Neural cell (in vitro differentiated cells): Measurements from ENCODE around the gene PHOX2B. TPM values are rescaled to one million over a fixed set of nuclear protein-coding genes. Genes with fewer than 3 reads are reported as not detected.

Experiments
- H2AFZ ChIP-seq: fragments of 200-600, 300-800 bp; sonication (generic), shearing (Covaris generic); 2 replicates; pipeline ENCODE4 v1.6.0; 2014; ENCODE audit warnings: low read depth, mild to moderate bottlenecking, antibody characterized with exemption, low read length, moderate library complexity
- H3F3A ChIP-seq: fragments of 200-600 bp; shearing (Covaris generic); 2 replicates; pipeline ENCODE4 v1.6.1; 2016; ENCODE audit warnings: mild to moderate bottlenecking, moderate library complexity, mixed read lengths, antibody characterized with exemption, low read length; ENCODE audit not compliant: insufficient read depth, poor library complexity, severe bottlenecking
- H3K27ac ChIP-seq: fragments of 200-600, 300-800 bp; sonication (generic), shearing (Covaris generic); 2 replicates; pipeline ENCODE4 v1.5.1; 2014; ENCODE audit warnings: mild to moderate bottlenecking, low read length, moderate library complexity
- H3K27me3 ChIP-seq: fragments of 300-800, 200-600 bp; sonication (generic), shearing (Covaris generic); 2 replicates; pipeline ENCODE4 v1.6.0; 2014; ENCODE audit warnings: mild to moderate bottlenecking, low read depth, low read length, moderate library complexity; ENCODE audit not compliant: insufficient read depth
- H3K36me3 ChIP-seq: fragments of 300-800, 200-600 bp; sonication (generic), shearing (Covaris generic); 2 replicates; pipeline ENCODE4 v1.5.1; 2014; ENCODE audit warnings: mild to moderate bottlenecking, antibody characterized with exemption, low read length, moderate library complexity; ENCODE audit not compliant: insufficient read depth
- H3K4me2 ChIP-seq: fragments of 300-800, 200-600 bp; sonication (generic), shearing (Covaris generic); 2 replicates; pipeline ENCODE4 v1.6.0; 2014; ENCODE audit warnings: mild to moderate bottlenecking, low read length
- H3K4me3 ChIP-seq: fragments of 300-800, 200-600 bp; sonication (generic), shearing (Covaris generic); 2 replicates; pipeline ENCODE4 v1.5.1; 2014; ENCODE audit warnings: mild to moderate bottlenecking, low read length, moderate library complexity
- H3K79me2 ChIP-seq: fragments of 200-600 bp; shearing (Covaris generic); replicated peaks from 2 replicates; pipeline ENCODE4 v1.6.0; 2014; ENCODE audit warnings: mild to moderate bottlenecking, low read length, moderate library complexity; ENCODE audit not compliant: insufficient read depth
- H3K9ac ChIP-seq: fragments of 300-800, 200-600 bp; sonication (generic), shearing (Covaris generic); 2 replicates; pipeline ENCODE4 v1.6.1; 2016; ENCODE audit warnings: mild to moderate bottlenecking, low read length, mixed read lengths
- H3K9me2 ChIP-seq: fragments of 200-600 bp; shearing (Covaris generic); 2 replicates; pipeline ENCODE4 v1.6.1; 2016; ENCODE audit warnings: mild to moderate bottlenecking, low read length, mixed read lengths; ENCODE audit not compliant: insufficient read depth
- H3K9me3 ChIP-seq: fragments of 200-600, 300-800 bp; sonication (generic), shearing (Covaris generic); 2 replicates; pipeline ENCODE4 v1.6.1; 2016; ENCODE audit warnings: mild to moderate bottlenecking, mixed run types, low read length, moderate library complexity, mixed read lengths
- H4K20me1 ChIP-seq: fragments of 200-600 bp; shearing (Covaris generic); 2 replicates; pipeline ENCODE4 v1.6.1; 2016; ENCODE audit warnings: mild to moderate bottlenecking, mixed run types; ENCODE audit not compliant: insufficient read depth
- EP300 ChIP-seq: fragments of 450-650 bp; conservative IDR thresholded peaks from 2 replicates; pipeline ENCODE4 v1.6.1; 2014; ENCODE audit warnings: antibody characterized with exemption, mild to moderate bottlenecking, moderate library complexity; ENCODE audit not compliant: poor library complexity, severe bottlenecking
- EZH2 ChIP-seq: fragments of 200-600, 300-800 bp; shearing (Covaris generic), sonication (generic); IDR thresholded peaks from 2 replicates; pipeline ENCODE4 v1.6.1; 2014; ENCODE audit warnings: antibody characterized with exemption, low read length, borderline replicate concordance, mild to moderate bottlenecking; ENCODE audit not compliant: insufficient read depth, poor library complexity, severe bottlenecking
- POLR2AphosphoS5 ChIP-seq: IDR thresholded peaks from 2 replicates; pipeline ENCODE4 v1.6.1; 2012
- RAD21 ChIP-seq: fragments of 450-650 bp; conservative IDR thresholded peaks from 2 replicates; pipeline ENCODE4 v1.6.1; 2014; ENCODE audit warnings: antibody characterized with exemption, mild to moderate bottlenecking, moderate library complexity
- REST ChIP-seq: IDR thresholded peaks from 2 replicates; pipeline ENCODE4 v1.6.1; 2012; ENCODE audit warnings: borderline replicate concordance
- SMC3 ChIP-seq: fragments of 450-650 bp; conservative IDR thresholded peaks from 2 replicates; pipeline ENCODE4 v1.6.1; 2014; ENCODE audit warnings: antibody characterized with exemption, mild to moderate bottlenecking, moderate library complexity; ENCODE audit not compliant: poor library complexity
- TAF1 ChIP-seq: IDR thresholded peaks from 2 replicates; pipeline ENCODE4 v1.6.1; 2012; ENCODE audit warnings: low read depth
- polyA plus RNA-seq: library from polyadenylated mRNA; depleted of rRNA; stranded (reverse); fragments of >200 nt; gene quantifications from 2 replicates; pipeline ENCODE4 v1.2.3, GENCODE V29; 2014
- TF ChIP-seq, protein P1 (sequence below): fragments of 450-650 bp; IDR thresholded peaks from 2 replicates; pipeline ENCODE4 v1.5.1; 2014; ENCODE audit warnings: antibody characterized with exemption, mild to moderate bottlenecking, moderate library complexity; ENCODE audit not compliant: poor library complexity, severe bottlenecking

Gene PHOX2B
- polyA plus RNA-seq, 1 donor from 2014 or later = not detected

DNA sequence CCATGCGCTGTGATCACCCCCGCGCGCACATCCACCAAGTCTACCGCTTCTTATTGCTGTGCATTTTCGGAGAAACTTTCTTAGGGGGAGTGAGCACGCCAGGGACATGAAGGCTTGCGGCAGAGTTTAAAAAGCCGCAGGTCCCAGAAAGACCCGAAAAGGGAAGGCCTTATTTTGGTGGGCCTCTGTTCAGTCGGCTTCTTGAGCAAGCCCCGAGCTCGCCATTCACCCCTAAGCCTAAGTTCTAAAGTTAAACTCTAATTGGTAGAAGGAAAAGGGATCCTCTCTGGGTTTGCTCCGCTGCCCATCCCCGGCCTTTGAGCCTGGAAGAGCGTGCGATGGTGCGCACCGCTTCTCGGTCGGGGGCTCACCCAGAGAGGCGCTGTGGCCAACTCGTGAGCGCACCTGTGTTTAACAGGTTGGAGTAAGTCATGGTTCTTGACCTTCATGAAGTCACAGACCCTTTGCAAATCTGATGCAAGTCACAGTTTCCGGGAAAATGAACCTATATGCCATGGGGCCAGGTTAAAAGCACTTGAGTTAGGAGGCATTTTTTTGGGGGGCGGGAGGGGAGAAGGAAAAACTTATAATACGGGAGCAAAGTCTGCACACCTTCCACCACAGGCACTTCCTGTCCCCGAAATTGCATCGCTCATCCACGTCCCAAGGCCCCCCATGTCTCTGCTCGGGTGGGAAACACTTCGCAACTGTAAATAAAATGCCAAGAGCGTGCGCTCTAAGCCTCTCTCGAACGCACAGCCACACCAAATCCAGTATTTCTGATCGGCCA is 1.9 kb downstream of the PHOX2B start:
- H3K27me3 ChIP-seq = peaks cover 99% of the 10 kb centered on the region
- H3K4me2 ChIP-seq = no peak overlapping the region
- H3K9me3 ChIP-seq = peaks cover 8% of the 10 kb centered on the region
- no peaks in the 10 kb centered on the region for H3K9me2 ChIP-seq
- no peaks in the 10 kb centered on the region for H3K79me2 ChIP-seq
- H3K9ac ChIP-seq = no peak overlapping the region
- TF ChIP-seq EP300 = no peak
- TF ChIP-seq SMC3 = no peak
- TF ChIP-seq RAD21 = no peak
- TF ChIP-seq REST = no peak
- no peak for TF ChIP-seq POLR2AphosphoS5
- TF ChIP-seq, protein P1, sequence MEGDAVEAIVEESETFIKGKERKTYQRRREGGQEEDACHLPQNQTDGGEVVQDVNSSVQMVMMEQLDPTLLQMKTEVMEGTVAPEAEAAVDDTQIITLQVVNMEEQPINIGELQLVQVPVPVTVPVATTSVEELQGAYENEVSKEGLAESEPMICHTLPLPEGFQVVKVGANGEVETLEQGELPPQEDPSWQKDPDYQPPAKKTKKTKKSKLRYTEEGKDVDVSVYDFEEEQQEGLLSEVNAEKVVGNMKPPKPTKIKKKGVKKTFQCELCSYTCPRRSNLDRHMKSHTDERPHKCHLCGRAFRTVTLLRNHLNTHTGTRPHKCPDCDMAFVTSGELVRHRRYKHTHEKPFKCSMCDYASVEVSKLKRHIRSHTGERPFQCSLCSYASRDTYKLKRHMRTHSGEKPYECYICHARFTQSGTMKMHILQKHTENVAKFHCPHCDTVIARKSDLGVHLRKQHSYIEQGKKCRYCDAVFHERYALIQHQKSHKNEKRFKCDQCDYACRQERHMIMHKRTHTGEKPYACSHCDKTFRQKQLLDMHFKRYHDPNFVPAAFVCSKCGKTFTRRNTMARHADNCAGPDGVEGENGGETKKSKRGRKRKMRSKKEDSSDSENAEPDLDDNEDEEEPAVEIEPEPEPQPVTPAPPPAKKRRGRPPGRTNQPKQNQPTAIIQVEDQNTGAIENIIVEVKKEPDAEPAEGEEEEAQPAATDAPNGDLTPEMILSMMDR = no peak
- TF ChIP-seq TAF1 = no peak
- no peaks in the 10 kb centered on the region for H3K36me3 ChIP-seq
- H2AFZ ChIP-seq = no peak overlapping the region
- H3K27ac ChIP-seq = no peak overlapping the region
- no peaks in the 10 kb centered on the region for H3F3A ChIP-seq
- no peaks in the 10 kb centered on the region for H4K20me1 ChIP-seq
- H3K4me3 ChIP-seq = no peak overlapping the region

- Histone ChIP-seq H3K79me2 (no peaks in the 10 kb centered on the region), H3K36me3 (no peaks in the 10 kb centered on the region), H3K4me3 (no peak overlapping the region), H2AFZ (no peak overlapping the region), H3K27ac (no peak overlapping the region), H3K27me3 (peaks cover 99% of the 10 kb centered on the region), H4K20me1 (no peaks in the 10 kb centered on the region), H3K9me3 (peaks cover 8% of the 10 kb centered on the region), H3K4me2 (no peak overlapping the region), H3K9me2 (no peaks in the 10 kb centered on the region), H3K9ac (no peak overlapping the region), H3F3A (no peaks in the 10 kb centered on the region)
- no peak for TF ChIP-seq TAF1
- TF ChIP-seq EZH2 = peak; percentile 83
These were observed 2.5 kb downstream of the PHOX2B start for GRCh38 chr4:41746025-41746439.
